ENCODE measurements around the gene ZGPAT. TPM values are rescaled to one million over a fixed set of nuclear protein-coding genes. Genes with fewer than 3 reads are reported as not detected.
"Not testable (repeated sequence)": the region's sequence is repeated elsewhere in the genome, so short reads cannot be mapped to it uniquely, and the experiment has no call there.

Gene ZGPAT
- total RNA-seq, 2 donors from 2014 or later: 27.2 to 41.4 TPM

DNA sequence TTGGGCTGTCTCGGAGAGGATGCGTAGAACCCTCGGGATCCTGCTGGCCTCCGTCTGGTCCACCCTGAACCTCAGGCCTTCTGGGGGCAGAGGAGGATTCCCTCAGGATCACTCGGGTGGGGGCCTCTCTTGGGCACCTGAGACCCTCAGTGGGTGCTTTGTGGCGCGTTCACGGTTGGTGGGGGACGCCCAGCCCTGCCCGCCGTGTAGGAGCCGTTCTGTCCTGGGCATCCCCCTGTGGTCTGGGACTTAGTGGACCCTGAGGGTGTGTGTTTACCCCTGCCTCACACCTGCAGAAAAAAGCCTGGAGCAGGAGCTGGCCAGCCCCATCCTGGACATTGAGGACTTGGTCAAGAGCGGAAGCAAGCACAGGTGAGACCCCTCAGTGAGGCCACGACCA, 42.1 kb upstream of the ZGPAT start:
- Histone ChIP-seq H3K4me3 (no peak overlapping the region), H3K27ac (no peak overlapping the region), H3K4me1 (no peaks in the 10 kb centered on the region), H3K9me3 (no peaks in the 10 kb centered on the region), H3K36me3 (no peaks in the 10 kb centered on the region), H3K9ac (ENCODE audit: low read depth in 2 of 2, low read length in 2 of 2) (no peak overlapping the region), H3K27me3 (no peaks in the 10 kb centered on the region)
- intact Hi-C loops (cut with DNase I): no loop called here
- no peak for DNase-seq
- TF ChIP-seq, protein P1, sequence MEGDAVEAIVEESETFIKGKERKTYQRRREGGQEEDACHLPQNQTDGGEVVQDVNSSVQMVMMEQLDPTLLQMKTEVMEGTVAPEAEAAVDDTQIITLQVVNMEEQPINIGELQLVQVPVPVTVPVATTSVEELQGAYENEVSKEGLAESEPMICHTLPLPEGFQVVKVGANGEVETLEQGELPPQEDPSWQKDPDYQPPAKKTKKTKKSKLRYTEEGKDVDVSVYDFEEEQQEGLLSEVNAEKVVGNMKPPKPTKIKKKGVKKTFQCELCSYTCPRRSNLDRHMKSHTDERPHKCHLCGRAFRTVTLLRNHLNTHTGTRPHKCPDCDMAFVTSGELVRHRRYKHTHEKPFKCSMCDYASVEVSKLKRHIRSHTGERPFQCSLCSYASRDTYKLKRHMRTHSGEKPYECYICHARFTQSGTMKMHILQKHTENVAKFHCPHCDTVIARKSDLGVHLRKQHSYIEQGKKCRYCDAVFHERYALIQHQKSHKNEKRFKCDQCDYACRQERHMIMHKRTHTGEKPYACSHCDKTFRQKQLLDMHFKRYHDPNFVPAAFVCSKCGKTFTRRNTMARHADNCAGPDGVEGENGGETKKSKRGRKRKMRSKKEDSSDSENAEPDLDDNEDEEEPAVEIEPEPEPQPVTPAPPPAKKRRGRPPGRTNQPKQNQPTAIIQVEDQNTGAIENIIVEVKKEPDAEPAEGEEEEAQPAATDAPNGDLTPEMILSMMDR (IDR thresholded peaks at IDR 0.05): no peak

DNA sequence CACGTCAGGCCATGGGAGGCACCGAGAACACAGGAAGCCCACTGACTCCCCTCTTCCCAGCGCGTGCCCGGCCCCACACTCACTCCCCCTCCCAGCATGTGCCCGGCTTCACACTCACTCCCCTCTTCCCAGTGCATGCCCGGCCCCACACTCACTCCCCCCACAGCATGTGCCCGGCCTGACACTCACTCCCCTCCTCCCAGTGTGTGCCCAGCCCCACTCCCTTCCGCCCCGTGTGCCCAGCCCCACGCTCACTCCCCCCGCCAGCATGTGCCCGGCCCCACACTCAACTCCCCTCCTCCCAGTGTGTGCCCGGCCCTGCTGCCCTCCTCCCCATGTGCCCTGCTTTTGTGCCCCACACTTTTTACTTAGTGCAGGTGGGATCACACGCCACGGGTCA, 40.0 kb upstream of the ZGPAT start:
- H3K27ac ChIP-seq: no peak overlapping the region
- no peak for DNase-seq
- H3K36me3 ChIP-seq: no peaks in the 10 kb centered on the region
- intact Hi-C loops (cut with DNase I): no loop called here
- H3K9me3 ChIP-seq: no peaks in the 10 kb centered on the region
- no peak overlapping the region for H3K9ac ChIP-seq (ENCODE audit: low read depth in 2 of 2, low read length in 2 of 2)
- no peaks in the 10 kb centered on the region for H3K27me3 ChIP-seq
- H3K4me3 ChIP-seq: no peak overlapping the region
- no peaks in the 10 kb centered on the region for H3K4me1 ChIP-seq
- TF ChIP-seq, protein P1 (IDR thresholded peaks at IDR 0.05): no peak

DNA sequence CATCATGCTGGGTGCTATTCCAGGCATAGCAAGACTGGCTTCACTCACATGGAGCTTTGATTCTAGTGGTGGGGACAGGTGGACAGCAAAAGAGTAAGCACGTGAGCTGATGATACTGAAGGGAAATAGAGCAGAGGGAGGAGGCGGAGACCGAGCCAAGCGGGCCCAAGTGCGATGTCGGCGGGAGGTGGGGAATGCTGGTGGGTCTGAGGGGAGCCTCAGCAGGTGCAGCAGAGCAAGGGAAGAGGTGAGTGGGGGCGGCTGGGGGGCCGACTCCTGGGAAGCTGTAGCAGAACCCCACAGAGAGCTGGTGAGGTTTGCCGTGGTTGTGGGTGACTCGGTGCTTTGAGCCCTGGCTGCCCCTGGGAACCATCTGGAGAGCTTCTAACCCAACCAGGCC, 39.5 kb upstream of the ZGPAT start:
- H3K9me3 ChIP-seq: no peaks in the 10 kb centered on the region
- no peak overlapping the region for H3K4me3 ChIP-seq
- H3K9ac ChIP-seq (ENCODE audit: low read depth in 2 of 2, low read length in 2 of 2): no peak overlapping the region
- no peaks in the 10 kb centered on the region for H3K36me3 ChIP-seq
- DNase-seq: no peak
- no peak overlapping the region for H3K27ac ChIP-seq
- H3K4me1 ChIP-seq: no peaks in the 10 kb centered on the region
- intact Hi-C loops (cut with DNase I): no loop called here
- H3K27me3 ChIP-seq: no peaks in the 10 kb centered on the region
- TF ChIP-seq, protein P1 (IDR thresholded peaks at IDR 0.05): no peak

DNA sequence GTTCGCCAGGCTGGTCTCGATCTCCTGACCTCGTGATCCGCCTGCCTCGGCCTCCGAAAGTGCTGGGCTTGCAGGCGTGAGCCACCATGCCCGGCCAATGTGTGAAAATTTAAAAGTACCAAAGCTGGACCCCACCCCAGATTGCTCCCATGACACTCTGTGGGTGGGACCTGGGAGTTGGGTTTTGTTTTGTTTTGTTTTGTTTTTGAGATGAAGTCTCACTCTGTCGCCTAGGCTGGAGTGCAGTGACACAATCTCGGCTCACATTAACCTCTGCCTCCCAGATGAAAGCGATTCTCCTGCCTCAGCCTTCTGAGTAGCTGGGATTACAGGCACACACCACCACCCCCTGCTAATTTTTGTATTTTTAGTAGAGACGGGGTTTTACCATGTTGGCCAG, 36.1 kb upstream of the ZGPAT start:
- H3K4me3 ChIP-seq; H3K9me3 ChIP-seq; H3K9ac ChIP-seq (ENCODE audit: low read depth in 2 of 2, low read length in 2 of 2); H3K4me1 ChIP-seq; H3K27ac ChIP-seq; intact Hi-C loops (cut with DNase I); H3K36me3 ChIP-seq; DNase-seq; H3K27me3 ChIP-seq: not testable (repeated sequence)

DNA sequence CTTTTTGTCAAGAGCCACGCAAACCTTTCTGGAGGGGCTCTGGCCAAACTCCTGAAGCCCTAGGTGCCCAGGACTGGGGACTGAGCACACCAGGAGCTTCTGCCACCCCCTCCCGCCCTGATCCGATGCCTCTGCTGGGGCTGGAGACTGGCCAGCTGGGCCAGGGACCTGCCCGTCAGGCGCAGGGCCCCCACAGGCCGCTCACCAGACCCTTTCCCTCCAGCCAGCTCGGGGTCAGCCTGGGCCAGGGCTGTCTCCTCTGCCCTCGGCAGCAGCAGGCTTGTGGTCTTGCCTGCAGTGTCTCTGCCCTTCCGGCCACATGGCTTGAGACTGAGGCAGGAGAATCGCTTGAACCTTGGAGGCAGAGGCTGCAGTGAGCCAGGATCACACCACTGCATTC, 35.2 kb upstream of the ZGPAT start:
- intact Hi-C loops (cut with DNase I): no loop called here
- TF ChIP-seq, protein P1 (IDR thresholded peaks at IDR 0.05): no peak
- DNase-seq: no peak
- no peaks in the 10 kb centered on the region for H3K4me1 ChIP-seq
- no peaks in the 10 kb centered on the region for H3K9me3 ChIP-seq
- no peak overlapping the region for H3K4me3 ChIP-seq
- H3K27ac ChIP-seq: no peak overlapping the region
- H3K27me3 ChIP-seq: no peaks in the 10 kb centered on the region
- no peaks in the 10 kb centered on the region for H3K36me3 ChIP-seq
- no peak overlapping the region for H3K9ac ChIP-seq (ENCODE audit: low read depth in 2 of 2, low read length in 2 of 2)

DNA sequence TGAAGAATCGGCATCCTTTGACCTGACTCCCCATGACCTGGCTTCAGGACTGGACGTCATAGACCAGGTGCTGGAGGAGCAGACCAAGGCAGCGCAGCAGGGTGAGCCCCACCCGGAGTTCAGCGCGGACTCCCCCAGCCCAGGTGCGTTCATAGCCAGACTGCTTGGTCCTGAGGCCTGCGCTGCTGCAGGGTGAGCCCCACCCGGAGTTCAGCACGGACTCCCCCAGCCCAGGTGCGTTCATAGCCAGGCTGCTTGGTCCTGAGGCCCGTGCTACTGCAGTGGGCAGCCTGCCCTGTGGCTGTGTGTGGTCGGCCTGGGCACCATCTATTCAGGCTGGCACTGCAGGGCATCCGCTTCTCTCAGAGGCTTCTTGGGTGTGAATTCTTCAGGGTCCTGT, 33.9 kb upstream of the ZGPAT start:
- Histone ChIP-seq H3K4me3 (no peak overlapping the region), H3K9me3 (no peaks in the 10 kb centered on the region), H3K27ac (no peak overlapping the region), H3K27me3 (no peaks in the 10 kb centered on the region), H3K4me1 (no peaks in the 10 kb centered on the region), H3K9ac (ENCODE audit: low read depth in 2 of 2, low read length in 2 of 2) (no peak overlapping the region), H3K36me3 (no peaks in the 10 kb centered on the region)
- TF ChIP-seq, protein P1 (IDR thresholded peaks at IDR 0.05): no peak
- no peak for DNase-seq
- intact Hi-C loops (cut with DNase I): no loop called here
